ENCODE results near the gene CDSN.

CDSN gene

GRCh38 chr6:31156641-31157040 lies 36.4 kb upstream of the CDSN start:
- TF ChIP-seq, protein P1, sequence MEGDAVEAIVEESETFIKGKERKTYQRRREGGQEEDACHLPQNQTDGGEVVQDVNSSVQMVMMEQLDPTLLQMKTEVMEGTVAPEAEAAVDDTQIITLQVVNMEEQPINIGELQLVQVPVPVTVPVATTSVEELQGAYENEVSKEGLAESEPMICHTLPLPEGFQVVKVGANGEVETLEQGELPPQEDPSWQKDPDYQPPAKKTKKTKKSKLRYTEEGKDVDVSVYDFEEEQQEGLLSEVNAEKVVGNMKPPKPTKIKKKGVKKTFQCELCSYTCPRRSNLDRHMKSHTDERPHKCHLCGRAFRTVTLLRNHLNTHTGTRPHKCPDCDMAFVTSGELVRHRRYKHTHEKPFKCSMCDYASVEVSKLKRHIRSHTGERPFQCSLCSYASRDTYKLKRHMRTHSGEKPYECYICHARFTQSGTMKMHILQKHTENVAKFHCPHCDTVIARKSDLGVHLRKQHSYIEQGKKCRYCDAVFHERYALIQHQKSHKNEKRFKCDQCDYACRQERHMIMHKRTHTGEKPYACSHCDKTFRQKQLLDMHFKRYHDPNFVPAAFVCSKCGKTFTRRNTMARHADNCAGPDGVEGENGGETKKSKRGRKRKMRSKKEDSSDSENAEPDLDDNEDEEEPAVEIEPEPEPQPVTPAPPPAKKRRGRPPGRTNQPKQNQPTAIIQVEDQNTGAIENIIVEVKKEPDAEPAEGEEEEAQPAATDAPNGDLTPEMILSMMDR (IDR thresholded peaks at IDR 0.05; ENCODE audit: low read depth, low read length, missing control alignments): no peak
- DNase-seq (ENCODE audit: low read depth): no peak
- no peak overlapping the region for H3K4me3 ChIP-seq (ENCODE audit: low read depth, low read length)

DNA sequence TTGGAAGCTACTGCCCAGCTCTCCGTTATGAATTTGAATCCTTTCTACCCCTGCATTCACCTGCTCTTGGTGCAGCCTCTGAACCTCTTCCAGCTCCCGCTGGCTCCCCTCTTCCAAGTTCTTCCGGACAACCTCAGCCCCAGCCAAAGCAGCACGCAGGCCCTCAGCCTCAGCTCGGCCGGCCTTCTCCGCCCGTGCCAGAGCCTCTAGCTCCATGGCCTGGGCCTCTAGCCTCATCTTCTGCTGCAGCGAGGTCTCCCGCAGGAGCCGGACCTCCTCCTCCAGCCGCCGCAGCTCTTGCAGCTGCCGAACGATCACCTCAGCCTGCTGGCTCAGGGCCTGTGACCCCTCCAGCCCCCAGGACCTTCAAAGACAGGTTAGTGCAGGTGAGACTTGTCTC lies 34.2 kb upstream of the CDSN start:
- DNase-seq (ENCODE audit: low read depth): no peak
- no peak overlapping the region for H3K4me3 ChIP-seq (ENCODE audit: low read depth, low read length)
- TF ChIP-seq, protein P1 (IDR thresholded peaks at IDR 0.05; ENCODE audit: low read depth, low read length, missing control alignments): no peak

- DNase-seq (ENCODE audit: low read depth): no peak
- TF ChIP-seq, protein P1 (IDR thresholded peaks at IDR 0.05; ENCODE audit: low read depth, low read length, missing control alignments): no peak
- H3K4me3 ChIP-seq (ENCODE audit: low read depth, low read length): no peak overlapping the region
Observed at GRCh38 chr6:31152781-31153180, 32.5 kb upstream of the CDSN start.

GRCh38 chr6:31149827-31150447 lies 29.7 kb upstream of the CDSN start:
- no peak for DNase-seq (ENCODE audit: low read depth)
- H3K4me3 ChIP-seq (ENCODE audit: low read depth, low read length): no peak overlapping the region
- TF ChIP-seq, protein P1 (IDR thresholded peaks at IDR 0.05; ENCODE audit: low read depth, low read length, missing control alignments): no peak

- no peak for DNase-seq (ENCODE audit: low read depth)
- H3K4me3 ChIP-seq (ENCODE audit: low read depth, low read length): no peak overlapping the region
- TF ChIP-seq, protein P1 (IDR thresholded peaks at IDR 0.05; ENCODE audit: low read depth, low read length, missing control alignments): no peak
Observed at GRCh38 chr6:31145386-31145785, 25.1 kb upstream of the CDSN start.

DNA sequence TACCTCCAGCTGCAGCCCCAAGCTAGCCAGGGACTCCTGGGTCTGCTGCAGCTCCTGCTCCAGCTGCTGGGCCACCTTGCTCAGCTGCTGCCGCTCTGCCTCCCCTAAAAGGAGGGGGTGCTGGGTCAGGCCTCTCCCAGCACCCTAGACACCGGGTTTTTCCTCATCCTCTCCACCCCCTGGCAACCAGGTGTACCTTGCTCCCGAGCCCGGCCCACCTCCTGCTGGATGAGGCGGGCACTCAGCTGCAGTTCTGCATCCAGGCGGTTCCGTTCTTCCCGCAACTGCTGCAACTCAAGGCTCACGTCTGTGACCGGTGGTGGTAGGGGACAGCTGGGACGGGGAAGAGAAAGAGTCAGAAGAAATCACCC lies 24.7 kb upstream of the CDSN start:
- DNase-seq (ENCODE audit: low read depth): no peak
- no peak overlapping the region for H3K4me3 ChIP-seq (ENCODE audit: low read depth, low read length)
- TF ChIP-seq, protein P1 (IDR thresholded peaks at IDR 0.05; ENCODE audit: low read depth, low read length, missing control alignments): no peak

DNA sequence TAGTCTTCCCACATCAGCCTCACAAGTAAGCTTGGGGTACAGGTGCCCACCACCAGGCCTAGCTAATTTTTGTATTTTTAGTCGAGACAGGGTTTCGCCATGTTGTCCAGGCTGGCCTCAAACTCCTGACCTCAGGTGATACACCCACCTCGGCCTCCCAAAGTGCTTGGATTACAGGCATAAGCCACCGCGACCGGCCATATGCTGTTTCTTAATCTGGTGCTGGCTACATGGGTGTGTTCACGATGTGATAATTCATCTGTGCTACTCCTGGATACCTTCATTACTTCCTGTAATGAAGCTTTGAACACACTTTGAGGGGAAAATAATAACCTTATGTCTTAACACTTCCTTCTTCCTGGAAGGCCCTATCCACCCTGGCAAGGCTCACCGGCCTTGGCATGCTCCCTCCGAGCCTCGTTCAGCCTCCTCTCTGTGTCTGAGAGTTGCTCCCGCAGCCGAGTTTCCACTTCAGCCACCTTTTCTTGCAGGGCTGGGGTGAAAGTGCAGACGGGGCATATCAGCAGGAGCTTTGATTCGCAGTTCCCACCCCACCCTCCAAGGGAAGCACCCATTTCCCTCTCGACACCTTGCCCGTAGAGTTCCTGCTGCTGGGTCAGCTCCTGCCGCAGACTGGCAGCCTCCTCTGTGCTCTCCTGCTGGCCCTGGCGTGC lies 24.2 kb upstream of the CDSN start:
- TF ChIP-seq, protein P1 (IDR thresholded peaks at IDR 0.05; ENCODE audit: low read depth, low read length, missing control alignments): no peak
- no peak for DNase-seq (ENCODE audit: low read depth)
- no peak overlapping the region for H3K4me3 ChIP-seq (ENCODE audit: low read depth, low read length)
